HCT116 (cell line): ENCODE data around the gene WNT2. TPM values are rescaled to one million over a fixed set of nuclear protein-coding genes. Genes with fewer than 3 reads are reported as not detected.

Experiments used
- ATAC-seq: fragments of 200-7000 bp; cut with Tn5 transposase; 2 replicates; pipeline ENCODE4 v1.9.1; 2020; ENCODE audit warnings: mild to moderate bottlenecking, moderate library complexity
- BruUV-seq: library from RNA; stranded (reverse); fragments of 400-500 nt; replicated peaks from 2 replicates; lab custom pipeline; 2021; lab: Mats Ljungman, UMichigan
- CTCF ChIA-PET: fragments of 300-600 bp; sonication (Branson Sonifier 250); formaldehyde crosslinking; loops from one replicate; lab custom pipeline; 2021; ENCODE audit warnings: antibody characterized with exemption; lab: Charles Lee
- POLR2A ChIA-PET: fragments of 300-600, 350-600 bp; sonication (Branson Sonifier 250); formaldehyde crosslinking; loops from one replicate; lab custom pipeline; 2021; ENCODE audit warnings: antibody characterized with exemption; lab: Charles Lee
- RAD21 ChIA-PET, 2 experiments: fragments of 300-600 bp; sonication (Branson Sonifier 250); formaldehyde crosslinking; loops; one replicate each; lab custom pipeline; 2023; ENCODE audit warnings: low total read pairs in 2 of 2; ENCODE audit not compliant: uncharacterized antibody in 2 of 2, unreplicated experiment in 2 of 2, low non-redundant PET in 1 of 2; lab: Charles Lee
- DNase-seq: peaks from one replicate; pipeline ENCODE4 v3.0.0-alpha.2; 2010; ENCODE audit warnings: low read depth, low spot score
- H2AFZ ChIP-seq: fragments of 200-600 bp; shearing (Covaris generic), sonication (generic); 2 replicates; pipeline ENCODE4 v1.6.1; 2017; ENCODE audit warnings: low read depth, mixed run types, mixed read lengths, antibody characterized with exemption, low read length; ENCODE audit not compliant: poor library complexity, severe bottlenecking
- H3K27ac ChIP-seq: 2 replicates; pipeline ENCODE4 v1.5.1; 2012; ENCODE audit warnings: low read depth, low read length
- H3K27me3 ChIP-seq: fragments of 200-600 bp; sonication (generic); 2 replicates; pipeline ENCODE4 v1.6.1; 2016; ENCODE audit warnings: mixed run types, low read length, mixed read lengths; ENCODE audit not compliant: insufficient read depth
- H3K36me3 ChIP-seq, 2 experiments: fragments of 200-500 bp in 1 of 2; fragments of 200-600 bp in 1 of 2; sonication (Bioruptor generic) in 1 of 2; sonication (generic) in 1 of 2; 2 replicates each; pipeline versions ENCODE4 v1.5.1 to v1.6.1; 2014 to 2016; ENCODE audit warnings: low read length in 2 of 2, inconsistent platforms in 1 of 2, mixed read lengths in 1 of 2, mixed run types in 1 of 2; ENCODE audit not compliant: insufficient read depth in 2 of 2, control insufficient read depth in 1 of 2
- H3K4me1 ChIP-seq, 2 experiments: fragments of 200-600 bp in 1 of 2; sonication (generic) in 1 of 2; 2 replicates each; pipeline versions ENCODE4 v1.5.1 to v1.6.1; 2012 to 2017; ENCODE audit warnings: low read length in 2 of 2, inconsistent platforms in 1 of 2, mild to moderate bottlenecking in 1 of 2, mixed read lengths in 1 of 2, mixed run types in 1 of 2, moderate library complexity in 1 of 2; ENCODE audit not compliant: insufficient read depth in 2 of 2, control insufficient read depth in 1 of 2
- H3K4me2 ChIP-seq: fragments of 200-600 bp; sonication (generic); 2 replicates; pipeline ENCODE4 v1.6.1; 2017; ENCODE audit warnings: mixed run types, low read length, mixed read lengths
- H3K4me3 ChIP-seq, 2 experiments: fragments of 200-600 bp in 1 of 2; sonication (generic) in 1 of 2; replicated peaks in 1 of 2; 2 replicates each; pipeline ENCODE4 v1.5.1; 2011 to 2016; ENCODE audit warnings: low read length in 2 of 2, control low read depth in 1 of 2, low read depth in 1 of 2, mild to moderate bottlenecking in 1 of 2, mixed read lengths in 1 of 2, mixed run types in 1 of 2
- H3K79me2 ChIP-seq: fragments of 200-600 bp; sonication (generic); 2 replicates; pipeline ENCODE4 v1.6.1; 2017; ENCODE audit warnings: mild to moderate bottlenecking, mixed run types, low read length, moderate library complexity, mixed read lengths; ENCODE audit not compliant: insufficient read depth
- H3K9ac ChIP-seq: fragments of 200-600 bp; sonication (generic); 2 replicates; pipeline ENCODE4 v1.6.1; 2016; ENCODE audit warnings: low read length, mixed read lengths
- H3K9me2 ChIP-seq: fragments of 200-600 bp; sonication (generic), shearing (Covaris generic); 2 replicates; pipeline ENCODE4 v1.6.1; 2017; ENCODE audit warnings: mixed run types, mild to moderate bottlenecking, moderate library complexity; ENCODE audit not compliant: insufficient read depth
- H3K9me3 ChIP-seq, 2 experiments: fragments of 200-500 bp in 1 of 2; fragments of 200-600 bp in 1 of 2; sonication (Bioruptor generic) in 1 of 2; sonication (generic) in 1 of 2; 2 replicates each; pipeline ENCODE4 v1.6.1; 2014 to 2017; ENCODE audit warnings: low read length in 2 of 2, mixed read lengths in 2 of 2, inconsistent platforms in 1 of 2, low read depth in 1 of 2, mild to moderate bottlenecking in 1 of 2, mixed run types in 1 of 2, moderate library complexity in 1 of 2; ENCODE audit not compliant: control insufficient read depth in 1 of 2, insufficient read depth in 1 of 2
- H4K20me1 ChIP-seq: fragments of 200-600 bp; sonication (generic), shearing (Covaris generic); 2 replicates; pipeline ENCODE4 v1.6.1; 2017; ENCODE audit warnings: mixed run types, mild to moderate bottlenecking, moderate library complexity; ENCODE audit not compliant: insufficient read depth
- ATF3 ChIP-seq: IDR thresholded peaks from 2 replicates; pipeline ENCODE4 v1.6.1; 2012
- CTCF ChIP-seq, 3 experiments: fragments of 200-600 bp in 1 of 3; sonication (generic) in 1 of 3; IDR thresholded peaks in 2 of 3; conservative IDR thresholded peaks in 1 of 3; 2 replicates each; pipeline ENCODE4 v1.5.1; 2012 to 2017; ENCODE audit warnings: low read depth in 2 of 3, low read length in 2 of 3, antibody characterized with exemption in 1 of 3, borderline replicate concordance in 1 of 3, control low read depth in 1 of 3, mild to moderate bottlenecking in 1 of 3, mixed read lengths in 1 of 3, mixed run types in 1 of 3, moderate library complexity in 1 of 3; ENCODE audit not compliant: insufficient read depth in 1 of 3
- ELF1 ChIP-seq: IDR thresholded peaks from 2 replicates; pipeline ENCODE4 v1.6.1; 2012; ENCODE audit warnings: low read depth, borderline replicate concordance
- EZH2 ChIP-seq: fragments of 200-600 bp; sonication (generic); IDR thresholded peaks from 2 replicates; pipeline ENCODE4 v1.6.1; 2017; ENCODE audit warnings: antibody characterized with exemption, mixed run types
- EZH2phosphoT487 ChIP-seq: fragments of 200-600 bp; IDR thresholded peaks from 2 replicates; pipeline ENCODE4 v1.6.1; 2018; ENCODE audit warnings: antibody characterized with exemption, borderline replicate concordance
- FOSL1 ChIP-seq: IDR thresholded peaks from 2 replicates; pipeline ENCODE4 v1.6.1; 2012; ENCODE audit warnings: low read depth
- JUND ChIP-seq: IDR thresholded peaks from 2 replicates; pipeline ENCODE4 v1.6.1; 2012
- POLR2A ChIP-seq: IDR thresholded peaks from 2 replicates; pipeline ENCODE4 v1.7.0; 2011; ENCODE audit warnings: borderline replicate concordance; ENCODE audit not compliant: insufficient read depth, insufficient read length; ENCODE audit errors: extremely low read depth
- SP1 ChIP-seq: IDR thresholded peaks from 2 replicates; pipeline ENCODE4 v1.6.1; 2012; ENCODE audit warnings: low read depth
- YY1 ChIP-seq: IDR thresholded peaks from 2 replicates; pipeline ENCODE4 v1.6.1; 2011; ENCODE audit warnings: low read length, low read depth, moderate library complexity, mild to moderate bottlenecking; ENCODE audit not compliant: insufficient replicate concordance; ENCODE audit errors: extremely low read depth
- intact Hi-C: fragments of 100-400 bp; cut with micrococcal nuclease; formaldehyde crosslinking; loops from 2 replicates; pipeline ENCODE4 v1.10.0; 2022
- total RNA-seq: library from RNA; stranded (reverse); gene quantifications from one replicate; pipeline ENCODE4 v1.2.1, GENCODE V29; 2021; ENCODE audit not compliant: unreplicated experiment

WNT2 gene
- total RNA-seq, 1 experiment from 2014 or later, result 0.12 TPM

DNA sequence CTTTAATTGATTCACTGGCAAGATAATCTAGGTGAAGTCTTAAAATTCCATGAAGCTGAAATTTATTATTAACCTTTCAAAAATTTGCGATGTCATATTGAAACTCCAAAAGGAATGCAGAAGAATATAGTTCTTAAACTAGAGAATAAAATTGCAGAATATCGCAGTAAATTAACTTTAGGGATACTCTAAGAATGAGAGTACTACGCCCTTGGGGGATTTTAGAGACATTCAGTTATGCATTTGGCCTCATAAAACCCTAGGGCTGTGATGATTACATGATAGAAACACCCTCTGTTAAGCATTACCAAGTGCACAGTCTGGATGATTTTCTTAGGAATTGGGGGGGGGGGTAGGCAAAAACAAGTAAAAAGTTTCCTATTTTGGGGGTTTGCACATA lies 3.7 kb downstream of the WNT2 start:
- TF ChIP-seq ATF3 (no peak), JUND (no peak), YY1 (no peak), EZH2phosphoT487 (no peak), ELF1 (no peak), POLR2A (no peak), EZH2 (no peak), SP1 (no peak), FOSL1 (no peak), CTCF (IDR thresholded peaks at IDR 0.05 in 2 of 3, conservative IDR thresholded peaks at IDR 0.05 in 1 of 3; ENCODE audit: borderline replicate concordance in 1 of 3, insufficient read depth in 1 of 3, low read depth in 2 of 3, low read length in 2 of 3) (no peak)
- no peak overlapping the region for H2AFZ ChIP-seq
- H3K9me2 ChIP-seq, result no peaks in the 10 kb centered on the region
- no peaks in the 10 kb centered on the region for H4K20me1 ChIP-seq
- RAD21 ChIA-PET, result no interaction called here
- no TSS peak for BruUV-seq
- DNase-seq (no peak), ATAC-seq (no peak)
- H3K36me3 ChIP-seq, result no peaks in the 10 kb centered on the region
- no peak overlapping the region for H3K27ac ChIP-seq
- H3K4me2 ChIP-seq, result no peak overlapping the region
- intact Hi-C loops, result loop anchor here (10.0 kb wide), 1 partner anchor 396 kb away; no protein-coding TSS in a partner anchor
- no peaks in the 10 kb centered on the region for H3K27me3 ChIP-seq
- no peaks in the 10 kb centered on the region for H3K4me1 ChIP-seq
- H3K9me3 ChIP-seq, result peaks cover 0 to 3% of the 10 kb centered on the region in 2 experiments; a peak in 1 of 4 replicates
- POLR2A ChIA-PET, result no interaction called here
- no peak overlapping the region for H3K9ac ChIP-seq
- H3K79me2 ChIP-seq, result no peaks in the 10 kb centered on the region
- H3K4me3 ChIP-seq, result no peak overlapping the region
- CTCF ChIA-PET, result no interaction called here
